Activated B cell treated with CpG ODN at 0.5 μM for 24 hours (primary cell): ENCODE results near the gene LRGUK. TPM values are rescaled to one million over a fixed set of nuclear protein-coding genes. Genes with fewer than 3 reads are reported as not detected.

Experiments
- ATAC-seq: fragments of 200-7000 bp; cut with Tn5 transposase; one replicate; pipeline ENCODE4 v1.10.0; 2021; ENCODE audit warnings: low read depth, mild to moderate bottlenecking, moderate library complexity
- CTCF ChIA-PET: fragments of 350-600 bp; sonication (Branson Sonifier 250); formaldehyde crosslinking; loops from one replicate; lab custom pipeline; 2021; ENCODE audit warnings: antibody characterized with exemption; lab: Charles Lee
- POLR2A ChIA-PET: fragments of 350-600 bp; sonication (Branson Sonifier 250); formaldehyde crosslinking; loops from one replicate; lab custom pipeline; 2021; ENCODE audit warnings: antibody characterized with exemption; lab: Charles Lee
- DNase-seq: peaks from one replicate; pipeline ENCODE4 v3.0.0; 2022
- H3K27ac Mint-ChIP-seq: one replicate; pipeline ENCODE4 v1.8.0; 2020; ENCODE audit warnings: mixed read lengths
- H3K27me3 Mint-ChIP-seq: one replicate; pipeline ENCODE4 v1.8.0; 2021; ENCODE audit warnings: mixed read lengths
- H3K36me3 Mint-ChIP-seq: one replicate; pipeline ENCODE4 v1.8.0; 2021; ENCODE audit warnings: low read depth, mixed read lengths
- H3K4me1 Mint-ChIP-seq: one replicate; pipeline ENCODE4 v1.8.0; 2021; ENCODE audit warnings: mixed read lengths
- H3K4me3 Mint-ChIP-seq: one replicate; pipeline ENCODE4 v1.8.0; 2020; ENCODE audit warnings: mild to moderate bottlenecking, mixed read lengths
- H3K9me3 Mint-ChIP-seq: one replicate; pipeline ENCODE4 v1.8.0; 2020; ENCODE audit warnings: mixed read lengths
- CTCF ChIP-seq: fragments of 200-600 bp; IDR thresholded peaks from one replicate; pipeline ENCODE4 v1.8.0; 2022; ENCODE audit warnings: antibody characterized with exemption, mild to moderate bottlenecking
- intact Hi-C: fragments of 100-400 bp; cut with micrococcal nuclease; formaldehyde crosslinking; loops from one replicate; pipeline ENCODE4 v1.15.1; 2024
- total RNA-seq: library from RNA; stranded (reverse); gene quantifications from 2 replicates; pipeline ENCODE4 v1.2.3, GENCODE V29; 2022

LRGUK gene
- total RNA-seq, 1 donor from 2014 or later = 1.0 TPM

GRCh38 chr7:134298902-134299683, 172.0 kb downstream of the LRGUK start:
- no peak for DNase-seq
- H3K36me3 Mint-ChIP-seq = peaks cover 78% of the 10 kb centered on the region
- no peaks in the 10 kb centered on the region for H3K9me3 Mint-ChIP-seq
- ChIA-PET POLR2A (no interaction called here), CTCF (no interaction called here)
- ATAC-seq = no peak
- intact Hi-C loops = no loop called here
- no peak overlapping the region for H3K27ac Mint-ChIP-seq
- no peak for TF ChIP-seq CTCF
- H3K27me3 Mint-ChIP-seq = no peaks in the 10 kb centered on the region
- no peak overlapping the region for H3K4me3 Mint-ChIP-seq
- H3K4me1 Mint-ChIP-seq = peaks cover 4% of the 10 kb centered on the region

- Mint-ChIP-seq H3K27ac (no peak overlapping the region), H3K9me3 (no peaks in the 10 kb centered on the region), H3K27me3 (no peaks in the 10 kb centered on the region), H3K4me3 (no peak overlapping the region), H3K36me3 (peaks cover 74% of the 10 kb centered on the region), H3K4me1 (no peaks in the 10 kb centered on the region)
- CTCF ChIA-PET = no interaction called here
- ATAC-seq (no peak), DNase-seq (no peak)
- POLR2A ChIA-PET = no interaction called here
- TF ChIP-seq CTCF = no peak
- intact Hi-C loops = no loop called here
Observed at GRCh38 chr7:134300988-134301387, 173.8 kb downstream of the LRGUK start.

GRCh38 chr7:134301592-134301991, 174.5 kb downstream of the LRGUK start:
- H3K27ac Mint-ChIP-seq = no peak overlapping the region
- intact Hi-C loops = no loop called here
- ChIA-PET POLR2A (no interaction called here), CTCF (no interaction called here)
- DNase-seq (no peak), ATAC-seq (no peak)
- H3K4me3 Mint-ChIP-seq = no peak overlapping the region
- TF ChIP-seq CTCF = no peak
- peaks cover 73% of the 10 kb centered on the region for H3K36me3 Mint-ChIP-seq
- no peaks in the 10 kb centered on the region for H3K27me3 Mint-ChIP-seq
- no peaks in the 10 kb centered on the region for H3K4me1 Mint-ChIP-seq
- no peaks in the 10 kb centered on the region for H3K9me3 Mint-ChIP-seq

GRCh38 chr7:134302120-134302519, 175.0 kb downstream of the LRGUK start:
- ChIA-PET CTCF (no interaction called here), POLR2A (no interaction called here)
- intact Hi-C loops = no loop called here
- H3K27me3 Mint-ChIP-seq = no peaks in the 10 kb centered on the region
- no peak overlapping the region for H3K4me3 Mint-ChIP-seq
- no peak for DNase-seq
- peaks cover 73% of the 10 kb centered on the region for H3K36me3 Mint-ChIP-seq
- no peak for ATAC-seq
- no peak for TF ChIP-seq CTCF
- H3K27ac Mint-ChIP-seq = no peak overlapping the region
- no peaks in the 10 kb centered on the region for H3K4me1 Mint-ChIP-seq
- no peaks in the 10 kb centered on the region for H3K9me3 Mint-ChIP-seq

- Mint-ChIP-seq H3K4me1 (no peaks in the 10 kb centered on the region), H3K4me3 (no peak overlapping the region), H3K9me3 (no peaks in the 10 kb centered on the region), H3K27me3 (no peaks in the 10 kb centered on the region), H3K27ac (no peak overlapping the region), H3K36me3 (peaks cover 37% of the 10 kb centered on the region)
- intact Hi-C loops = no loop called here
- no peak for ATAC-seq
- CTCF ChIA-PET = no interaction called here
- no peak for DNase-seq
- TF ChIP-seq CTCF = no peak
- POLR2A ChIA-PET = no interaction called here
Observed at GRCh38 chr7:134307320-134307719, 180.2 kb downstream of the LRGUK start.
